BLaER1 (cell line): ENCODE measurements around the gene QTRT2.

Experiments used
- H3K27ac ChIP-seq: shearing (Covaris generic); formaldehyde crosslinking; 2 replicates; pipeline ENCODE4 v1.8.1; 2022
- H3K27me3 ChIP-seq: shearing (Covaris generic); formaldehyde crosslinking; 2 replicates; pipeline ENCODE4 v1.8.1; 2022
- H3K36me3 ChIP-seq: shearing (Covaris generic); formaldehyde crosslinking; 2 replicates; pipeline ENCODE4 v1.8.1; 2022
- H3K4me1 ChIP-seq: shearing (Covaris generic); formaldehyde crosslinking; 2 replicates; pipeline ENCODE4 v1.8.1; 2022
- H3K4me2 ChIP-seq: shearing (Covaris generic); formaldehyde crosslinking; 2 replicates; pipeline ENCODE4 v1.8.1; 2022
- H3K4me3 ChIP-seq: shearing (Covaris generic); formaldehyde crosslinking; 2 replicates; pipeline ENCODE4 v1.8.1; 2022
- H3K9ac ChIP-seq: shearing (Covaris generic); formaldehyde crosslinking; 2 replicates; pipeline ENCODE4 v1.8.1; 2022
- H3K9me3 ChIP-seq: shearing (Covaris generic); formaldehyde crosslinking; 2 replicates; pipeline ENCODE4 v1.8.1; 2022
- H4K20me1 ChIP-seq: shearing (Covaris generic); formaldehyde crosslinking; 2 replicates; pipeline ENCODE4 v1.8.1; 2022
- Cebpa-rat ChIP-seq: shearing (Covaris generic); IDR thresholded peaks from 2 replicates; pipeline ENCODE4 v1.8.1; 2022

The QTRT2 gene

DNA sequence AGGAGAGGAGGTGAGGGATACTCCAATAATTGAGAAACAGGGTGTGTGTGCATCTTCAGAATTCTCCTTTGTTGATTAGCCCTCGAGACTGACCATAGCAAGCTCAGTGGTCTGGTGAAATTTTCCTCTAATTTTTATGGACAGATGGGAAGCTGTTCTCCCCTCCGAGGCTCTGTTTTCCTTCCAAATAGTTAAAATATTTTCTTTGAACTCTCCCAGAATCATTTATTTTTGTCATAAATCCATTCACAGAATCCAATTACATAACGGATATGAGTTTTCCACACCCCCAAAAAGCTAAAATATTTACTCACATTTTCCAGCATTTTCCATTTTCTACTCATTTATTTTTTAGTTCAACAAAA is 36.5 kb downstream of the QTRT2 start:
- no peak for TF ChIP-seq Cebpa-rat
- Histone ChIP-seq H3K36me3 (peaks cover 6% of the 10 kb centered on the region; the same call in 1 of the 2 replicates), H3K27ac (no peak overlapping the region), H3K4me1 (no peaks in the 10 kb centered on the region), H4K20me1 (no peaks in the 10 kb centered on the region), H3K27me3 (no peaks in the 10 kb centered on the region), H3K9ac (no peak overlapping the region), H3K4me3 (no peak overlapping the region), H3K9me3 (no peaks in the 10 kb centered on the region), H3K4me2 (no peak overlapping the region)

DNA sequence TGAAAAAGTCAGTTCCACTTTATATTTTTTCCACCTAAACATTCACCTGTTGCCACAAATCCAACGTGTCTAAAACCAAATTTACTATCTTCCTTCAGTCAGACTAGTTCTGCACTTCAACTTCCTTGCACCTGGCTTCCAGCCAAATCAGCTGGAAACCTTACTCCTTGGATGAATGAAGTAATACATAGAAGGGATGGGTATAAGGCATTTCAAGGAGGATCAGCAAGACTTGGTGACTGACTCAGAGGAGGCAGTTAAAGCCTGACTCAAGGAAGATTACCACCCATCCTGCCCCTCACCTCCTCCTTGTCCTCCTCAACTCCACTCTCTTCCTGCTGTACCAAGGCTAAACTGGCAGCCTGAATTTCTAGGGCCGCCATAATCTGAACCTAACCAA is 37.1 kb downstream of the QTRT2 start:
- Histone ChIP-seq H4K20me1 (no peaks in the 10 kb centered on the region), H3K4me3 (no peak overlapping the region), H3K9ac (no peak overlapping the region), H3K27ac (no peak overlapping the region), H3K4me1 (no peaks in the 10 kb centered on the region), H3K4me2 (no peak overlapping the region), H3K27me3 (no peaks in the 10 kb centered on the region), H3K36me3 (peaks cover 4% of the 10 kb centered on the region; the same call in 1 of the 2 replicates), H3K9me3 (no peaks in the 10 kb centered on the region)
- no peak for TF ChIP-seq Cebpa-rat

DNA sequence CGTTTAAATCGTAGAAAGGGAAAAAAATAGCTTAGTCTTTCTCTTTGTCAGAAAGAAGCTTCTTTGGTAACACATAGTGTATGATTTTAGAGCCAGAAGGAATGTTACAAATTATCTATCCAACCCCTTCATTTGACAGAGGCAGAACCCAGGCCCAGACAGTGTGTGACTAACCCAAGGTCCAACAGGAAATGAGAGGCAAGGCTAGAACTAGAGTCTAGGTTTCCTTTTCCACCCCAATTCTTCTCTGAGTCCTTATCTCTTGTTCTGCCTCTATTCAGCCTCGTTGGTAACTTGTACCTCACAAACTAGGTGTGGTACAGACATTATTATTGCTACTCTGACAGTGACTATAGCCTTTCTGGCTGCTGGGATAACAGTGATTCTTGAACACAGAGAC is 39.3 kb downstream of the QTRT2 start:
- Histone ChIP-seq H3K4me3 (no peak overlapping the region), H3K4me1 (no peaks in the 10 kb centered on the region), H3K9ac (no peak overlapping the region), H3K9me3 (no peaks in the 10 kb centered on the region), H3K27me3 (no peaks in the 10 kb centered on the region), H4K20me1 (no peaks in the 10 kb centered on the region), H3K27ac (no peak overlapping the region), H3K4me2 (no peak overlapping the region), H3K36me3 (no peaks in the 10 kb centered on the region)
- no peak for TF ChIP-seq Cebpa-rat

DNA sequence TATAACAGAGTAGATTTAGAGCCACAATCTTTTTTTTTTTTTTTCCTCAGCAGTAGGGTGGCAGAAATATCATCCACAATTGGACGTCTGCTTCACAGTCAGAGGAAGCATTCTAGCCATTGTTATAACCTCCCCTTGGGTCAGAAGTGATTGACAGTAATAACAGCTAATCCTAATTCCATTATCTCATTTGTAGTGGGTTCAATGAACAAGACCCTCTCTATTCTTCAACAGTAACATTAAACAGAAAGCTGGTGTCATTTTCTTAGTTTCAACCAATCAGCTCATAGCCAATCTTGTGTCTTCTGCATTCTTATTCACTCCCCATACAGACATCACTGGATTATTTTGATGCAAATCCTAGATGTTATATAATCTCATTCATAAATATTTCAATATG is 44.6 kb downstream of the QTRT2 start:
- Histone ChIP-seq H3K4me2 (no peak overlapping the region), H3K9ac (no peak overlapping the region), H3K4me3 (no peak overlapping the region), H4K20me1 (no peaks in the 10 kb centered on the region), H3K27ac (no peak overlapping the region), H3K9me3 (no peaks in the 10 kb centered on the region), H3K27me3 (no peaks in the 10 kb centered on the region), H3K36me3 (no peaks in the 10 kb centered on the region), H3K4me1 (no peaks in the 10 kb centered on the region)
- no peak for TF ChIP-seq Cebpa-rat

DNA sequence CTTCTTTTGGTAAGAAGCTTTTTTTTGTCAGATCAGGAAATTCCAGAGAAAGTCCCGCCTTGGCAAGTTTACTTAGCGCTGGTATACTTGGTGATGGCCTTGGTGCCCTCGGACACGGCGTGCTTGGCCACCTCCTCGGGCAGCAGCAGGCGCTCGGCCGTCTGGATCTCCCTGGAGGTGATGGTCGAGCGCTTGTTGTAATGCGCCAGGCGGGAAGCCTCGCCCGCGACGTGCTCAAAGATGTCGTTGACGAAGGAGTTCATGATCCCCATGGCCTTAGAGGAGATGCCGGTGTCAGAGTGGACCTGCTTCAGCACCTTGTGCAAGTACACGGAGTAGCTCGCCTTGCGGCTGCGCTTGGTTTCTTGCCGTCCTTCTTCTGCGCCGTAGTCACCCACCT is 46.6 kb downstream of the QTRT2 start:
- Histone ChIP-seq H3K9me3 (no peaks in the 10 kb centered on the region), H3K27me3 (no peaks in the 10 kb centered on the region), H3K9ac (no peak overlapping the region), H3K4me3 (no peak overlapping the region), H3K27ac (no peak overlapping the region), H3K4me1 (no peaks in the 10 kb centered on the region), H4K20me1 (no peaks in the 10 kb centered on the region), H3K36me3 (no peaks in the 10 kb centered on the region), H3K4me2 (no peak overlapping the region)
- TF ChIP-seq Cebpa-rat: no peak

DNA sequence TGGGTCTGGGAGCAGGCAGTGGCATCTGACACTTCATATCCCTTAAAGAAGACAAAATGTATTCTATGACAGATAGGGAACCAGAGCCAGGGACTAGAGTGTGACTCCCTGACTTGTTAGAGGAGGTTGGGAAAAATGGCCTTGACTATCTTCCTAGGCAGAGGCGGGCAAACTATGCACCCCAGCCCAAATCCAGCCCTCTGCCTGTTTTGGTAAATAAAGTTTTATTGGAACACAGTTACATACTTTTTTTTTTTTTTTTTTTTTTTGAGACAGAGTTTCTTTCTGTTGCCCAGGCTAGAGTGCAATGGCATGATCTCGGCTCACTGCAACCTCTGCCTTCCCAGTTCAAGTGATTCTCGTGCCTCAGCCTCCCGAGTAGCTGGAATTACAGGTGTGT is 47.3 kb downstream of the QTRT2 start:
- H3K27me3 ChIP-seq: no peaks in the 10 kb centered on the region
- no peak overlapping the region for H3K9ac ChIP-seq
- H3K27ac ChIP-seq: no peak overlapping the region
- no peaks in the 10 kb centered on the region for H3K36me3 ChIP-seq
- no peaks in the 10 kb centered on the region for H3K4me1 ChIP-seq
- no peaks in the 10 kb centered on the region for H4K20me1 ChIP-seq
- no peak overlapping the region for H3K4me3 ChIP-seq
- TF ChIP-seq Cebpa-rat: no peak
- no peaks in the 10 kb centered on the region for H3K9me3 ChIP-seq
- no peak overlapping the region for H3K4me2 ChIP-seq

DNA sequence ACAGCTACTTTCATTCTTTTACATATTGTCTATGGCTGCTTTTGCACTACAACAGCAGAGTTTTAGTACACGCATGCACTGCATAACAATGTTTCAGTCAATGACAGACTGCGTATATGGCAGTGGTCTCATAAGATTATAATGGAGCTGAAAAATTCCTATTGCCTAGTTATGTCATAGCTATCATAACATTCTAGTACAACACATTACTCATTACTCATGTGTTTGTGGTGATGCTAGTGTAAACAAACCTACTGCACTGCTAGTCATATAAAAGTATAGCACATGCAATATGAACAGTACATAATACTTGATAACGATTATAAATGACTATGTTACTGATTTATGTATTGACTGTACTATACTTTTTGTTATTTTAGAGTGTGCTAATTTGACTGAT is 47.9 kb downstream of the QTRT2 start:
- no peaks in the 10 kb centered on the region for H3K9me3 ChIP-seq
- no peaks in the 10 kb centered on the region for H3K27me3 ChIP-seq
- no peak overlapping the region for H3K4me3 ChIP-seq
- no peaks in the 10 kb centered on the region for H4K20me1 ChIP-seq
- no peak for TF ChIP-seq Cebpa-rat
- no peak overlapping the region for H3K9ac ChIP-seq
- H3K36me3 ChIP-seq: no peaks in the 10 kb centered on the region
- no peaks in the 10 kb centered on the region for H3K4me1 ChIP-seq
- H3K4me2 ChIP-seq: no peak overlapping the region
- H3K27ac ChIP-seq: no peak overlapping the region

DNA sequence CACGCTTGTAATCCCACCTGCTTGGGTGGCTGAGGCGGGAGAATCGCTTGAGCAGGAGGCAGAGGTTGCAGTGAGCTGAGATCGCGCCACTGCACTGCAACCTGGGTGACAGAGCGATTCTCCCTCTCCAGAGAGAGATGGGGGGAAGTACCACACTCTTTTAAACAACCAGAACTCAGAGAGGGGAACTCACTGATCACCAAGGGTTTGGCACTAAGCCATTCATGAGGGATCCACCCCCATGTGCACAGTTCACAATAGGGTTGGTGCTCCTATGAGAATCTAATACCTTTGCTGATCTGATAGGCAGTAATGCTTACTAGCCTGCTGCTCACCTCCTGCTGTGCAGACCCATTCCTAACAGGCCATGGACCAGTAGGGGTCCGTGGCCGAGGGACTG is 51.6 kb downstream of the QTRT2 start:
- no peak overlapping the region for H3K4me3 ChIP-seq
- no peak overlapping the region for H3K27ac ChIP-seq
- no peaks in the 10 kb centered on the region for H4K20me1 ChIP-seq
- no peak overlapping the region for H3K4me2 ChIP-seq
- H3K9ac ChIP-seq: no peak overlapping the region
- TF ChIP-seq Cebpa-rat: no peak
- H3K4me1 ChIP-seq: no peaks in the 10 kb centered on the region
- H3K9me3 ChIP-seq: no peaks in the 10 kb centered on the region
- H3K27me3 ChIP-seq: no peaks in the 10 kb centered on the region
- H3K36me3 ChIP-seq: no peaks in the 10 kb centered on the region

DNA sequence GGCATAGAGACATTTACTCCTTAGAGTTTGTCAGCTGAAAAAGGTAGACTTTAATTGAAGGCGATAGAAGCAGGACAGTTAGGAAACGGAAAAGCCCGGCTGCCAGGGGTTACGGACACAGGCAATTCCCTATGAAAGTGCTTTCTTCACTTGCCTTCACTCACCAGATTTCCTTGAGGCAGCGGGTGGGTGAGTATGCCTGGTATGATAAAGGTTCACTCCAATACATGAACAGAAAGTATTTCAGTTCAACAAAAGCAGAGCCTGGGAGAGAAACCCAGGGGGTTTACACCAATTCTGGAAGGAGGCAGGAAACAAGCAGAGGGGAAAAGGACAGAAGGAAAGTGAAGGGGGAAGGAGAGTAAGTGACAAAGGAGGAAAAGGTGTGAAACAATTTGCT is 53.9 kb downstream of the QTRT2 start:
- H3K9ac ChIP-seq: no peak overlapping the region
- H3K27me3 ChIP-seq: no peaks in the 10 kb centered on the region
- no peak overlapping the region for H3K4me2 ChIP-seq
- no peaks in the 10 kb centered on the region for H3K9me3 ChIP-seq
- no peaks in the 10 kb centered on the region for H4K20me1 ChIP-seq
- H3K4me1 ChIP-seq: no peaks in the 10 kb centered on the region
- H3K36me3 ChIP-seq: no peaks in the 10 kb centered on the region
- TF ChIP-seq Cebpa-rat: no peak
- H3K4me3 ChIP-seq: no peak overlapping the region
- H3K27ac ChIP-seq: no peak overlapping the region

DNA sequence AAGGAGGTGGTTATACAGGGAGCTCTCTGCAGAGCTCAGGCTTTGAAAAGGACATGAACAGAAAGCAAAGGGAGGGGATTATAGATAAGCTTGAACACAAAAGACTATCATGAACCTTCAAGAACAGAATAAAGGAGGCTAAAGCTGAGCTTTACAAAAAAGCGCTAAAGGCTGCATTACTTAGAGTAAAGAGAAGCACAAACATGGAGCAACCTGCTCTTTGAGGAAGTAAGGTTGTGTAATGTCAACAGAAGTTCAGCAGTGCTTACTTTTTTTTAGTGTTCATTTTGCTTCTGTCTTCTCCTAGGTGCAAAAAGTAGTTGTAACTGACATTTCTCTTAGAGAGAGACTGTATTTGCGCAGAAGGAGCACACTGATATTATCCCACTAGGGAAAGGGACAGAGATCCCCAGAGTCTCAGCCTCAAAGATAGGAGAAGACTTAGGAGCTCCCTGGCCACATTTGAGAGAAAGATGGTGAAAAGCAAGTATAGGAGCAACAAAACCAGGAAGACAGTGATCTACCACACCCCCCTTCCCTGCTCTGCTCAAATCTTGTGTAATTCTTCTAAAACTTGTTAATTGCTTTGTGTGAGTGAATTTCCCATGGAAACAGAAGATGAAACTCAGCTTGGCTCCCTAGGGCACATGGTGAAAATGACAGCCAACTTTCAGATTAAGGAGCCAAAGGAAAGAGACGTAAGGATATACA is 54.7 kb downstream of the QTRT2 start:
- Histone ChIP-seq H3K4me2 (no peak overlapping the region), H3K27ac (no peak overlapping the region), H3K36me3 (no peaks in the 10 kb centered on the region), H3K4me1 (no peaks in the 10 kb centered on the region), H3K4me3 (no peak overlapping the region), H3K9me3 (no peaks in the 10 kb centered on the region), H4K20me1 (no peaks in the 10 kb centered on the region), H3K27me3 (no peaks in the 10 kb centered on the region), H3K9ac (no peak overlapping the region)
- TF ChIP-seq Cebpa-rat: no peak

DNA sequence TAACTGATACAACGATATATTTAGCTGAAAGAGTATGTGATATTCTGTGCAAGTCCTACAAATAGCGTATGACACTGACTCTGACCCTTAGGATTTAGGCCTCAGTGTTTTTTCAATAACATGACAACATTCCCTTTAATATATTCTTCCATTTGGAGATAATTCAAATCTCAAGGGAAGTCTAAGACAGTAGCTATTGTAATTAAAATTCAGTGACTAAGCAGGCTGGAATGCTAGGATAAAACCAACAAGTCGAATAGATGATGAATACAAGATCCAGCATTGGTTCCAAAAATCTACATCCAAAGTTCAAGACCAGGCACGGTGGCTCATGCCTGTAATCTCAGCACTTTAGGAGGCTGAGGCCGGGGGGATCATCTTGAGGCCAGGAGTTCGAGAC is 56.2 kb downstream of the QTRT2 start:
- no peak overlapping the region for H3K27ac ChIP-seq
- H4K20me1 ChIP-seq: no peaks in the 10 kb centered on the region
- no peak overlapping the region for H3K4me2 ChIP-seq
- H3K9ac ChIP-seq: no peak overlapping the region
- no peak for TF ChIP-seq Cebpa-rat
- no peaks in the 10 kb centered on the region for H3K9me3 ChIP-seq
- H3K4me1 ChIP-seq: no peaks in the 10 kb centered on the region
- H3K27me3 ChIP-seq: no peaks in the 10 kb centered on the region
- no peak overlapping the region for H3K4me3 ChIP-seq
- H3K36me3 ChIP-seq: no peaks in the 10 kb centered on the region
